ENCODE results near the gene KIAA1549.

- TF ChIP-seq, protein P1, sequence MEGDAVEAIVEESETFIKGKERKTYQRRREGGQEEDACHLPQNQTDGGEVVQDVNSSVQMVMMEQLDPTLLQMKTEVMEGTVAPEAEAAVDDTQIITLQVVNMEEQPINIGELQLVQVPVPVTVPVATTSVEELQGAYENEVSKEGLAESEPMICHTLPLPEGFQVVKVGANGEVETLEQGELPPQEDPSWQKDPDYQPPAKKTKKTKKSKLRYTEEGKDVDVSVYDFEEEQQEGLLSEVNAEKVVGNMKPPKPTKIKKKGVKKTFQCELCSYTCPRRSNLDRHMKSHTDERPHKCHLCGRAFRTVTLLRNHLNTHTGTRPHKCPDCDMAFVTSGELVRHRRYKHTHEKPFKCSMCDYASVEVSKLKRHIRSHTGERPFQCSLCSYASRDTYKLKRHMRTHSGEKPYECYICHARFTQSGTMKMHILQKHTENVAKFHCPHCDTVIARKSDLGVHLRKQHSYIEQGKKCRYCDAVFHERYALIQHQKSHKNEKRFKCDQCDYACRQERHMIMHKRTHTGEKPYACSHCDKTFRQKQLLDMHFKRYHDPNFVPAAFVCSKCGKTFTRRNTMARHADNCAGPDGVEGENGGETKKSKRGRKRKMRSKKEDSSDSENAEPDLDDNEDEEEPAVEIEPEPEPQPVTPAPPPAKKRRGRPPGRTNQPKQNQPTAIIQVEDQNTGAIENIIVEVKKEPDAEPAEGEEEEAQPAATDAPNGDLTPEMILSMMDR (IDR thresholded peaks at IDR 0.05), result no peak
- TF ChIP-seq POLR2A (IDR thresholded peaks at IDR 0.05), result no peak
Observed at GRCh38 chr7:139026551-139026950, 45.4 kb upstream of the KIAA1549 start.

Data from testis (tissue), 2 donors.